Measurements from ENCODE around the gene GNG7. TPM values are rescaled to one million over a fixed set of nuclear protein-coding genes. Genes with fewer than 3 reads are reported as not detected.
"Not testable (repeated sequence)": the region's sequence is repeated elsewhere in the genome, so short reads cannot be mapped to it uniquely, and the experiment has no call there.

GNG7 gene
- total RNA-seq, 1 donor from 2014 or later, result 1.8 TPM

DNA sequence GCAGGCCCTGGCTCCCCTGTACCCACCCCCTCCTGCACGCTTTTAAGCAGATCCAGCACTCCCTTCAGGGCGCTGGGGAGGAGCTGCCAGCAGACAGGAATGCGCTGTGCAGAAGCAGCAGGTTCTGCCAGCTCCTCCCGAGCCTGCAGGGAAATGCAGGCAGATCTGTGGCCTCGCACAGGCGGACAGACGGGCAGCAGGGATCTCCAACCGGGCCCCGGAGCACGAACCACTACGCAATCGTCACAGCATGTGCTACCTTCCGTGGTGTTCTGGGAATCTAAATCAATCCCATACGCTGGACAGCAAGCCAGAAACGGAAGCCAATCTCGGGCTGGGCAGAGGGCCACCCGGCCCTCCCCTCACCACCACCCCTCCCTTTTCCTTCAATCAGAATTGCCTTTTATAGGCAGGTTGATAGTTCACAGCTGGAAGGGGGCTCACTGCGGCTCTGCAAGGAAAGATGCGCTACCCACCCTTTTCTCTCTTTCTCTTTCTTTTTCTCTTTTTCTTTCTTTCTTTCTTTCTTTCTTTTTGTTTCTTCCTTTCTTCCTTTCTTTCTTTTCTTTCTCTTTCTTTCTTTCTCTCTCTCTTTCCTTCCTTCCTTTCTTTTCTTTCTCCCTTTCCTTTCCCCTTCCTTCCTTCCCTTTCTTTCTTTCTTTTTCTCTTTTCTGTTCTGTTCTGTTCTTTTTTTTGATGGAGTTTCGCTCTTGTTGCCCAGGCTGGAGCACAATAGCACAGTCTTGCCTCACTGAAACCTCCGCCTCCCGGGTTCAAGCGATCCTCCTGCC is 99.9 kb downstream of the GNG7 start:
- DNase-seq (ENCODE audit: low read depth), result peak; percentile 71

DNA sequence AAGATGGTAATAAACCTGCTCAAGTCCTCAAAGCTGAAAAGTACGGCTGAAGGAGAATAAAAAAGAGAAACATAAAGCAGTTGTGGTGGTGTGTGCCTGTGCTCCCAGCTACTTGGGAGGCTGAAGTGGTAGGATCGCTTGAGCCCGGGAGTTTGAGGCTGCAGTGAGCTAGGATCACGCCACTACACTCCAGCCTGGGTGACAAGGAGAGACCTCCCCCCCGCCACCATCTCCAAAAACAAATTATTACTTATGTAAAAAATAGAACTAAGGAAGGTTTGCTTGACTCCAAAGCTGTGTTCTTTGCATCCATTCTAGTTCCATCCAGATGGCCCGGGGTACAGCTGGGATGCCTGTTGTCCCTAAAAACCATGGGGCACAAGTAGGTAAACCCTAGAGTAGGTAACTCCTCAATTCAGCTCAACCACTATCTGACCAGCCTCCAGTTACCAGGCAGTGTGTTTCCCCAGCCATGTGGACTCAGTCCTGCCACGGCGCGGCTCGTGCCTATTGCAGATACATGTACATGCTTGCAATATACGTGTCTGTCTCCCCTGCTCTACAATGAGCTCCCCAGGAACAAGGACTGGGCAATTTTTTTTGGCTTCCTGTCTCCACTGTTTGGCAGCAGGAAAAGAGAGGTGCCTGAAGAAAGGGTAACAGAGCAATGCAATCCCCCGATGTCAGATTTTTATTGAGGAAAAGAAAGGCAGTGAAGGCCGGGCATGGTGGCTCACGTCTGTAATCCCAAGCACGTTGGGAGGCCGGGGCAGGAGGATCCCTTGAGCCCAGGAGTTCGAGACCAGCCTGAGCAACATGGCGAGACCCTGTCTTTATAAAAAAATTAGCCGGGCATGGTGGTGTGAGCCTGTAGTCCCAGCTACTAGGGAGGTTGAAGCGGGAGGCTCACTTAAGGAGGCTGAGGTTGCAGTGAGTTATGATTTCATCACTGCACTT is 101.3 kb downstream of the GNG7 start:
- DNase-seq (ENCODE audit: low read depth), result no peak

DNA sequence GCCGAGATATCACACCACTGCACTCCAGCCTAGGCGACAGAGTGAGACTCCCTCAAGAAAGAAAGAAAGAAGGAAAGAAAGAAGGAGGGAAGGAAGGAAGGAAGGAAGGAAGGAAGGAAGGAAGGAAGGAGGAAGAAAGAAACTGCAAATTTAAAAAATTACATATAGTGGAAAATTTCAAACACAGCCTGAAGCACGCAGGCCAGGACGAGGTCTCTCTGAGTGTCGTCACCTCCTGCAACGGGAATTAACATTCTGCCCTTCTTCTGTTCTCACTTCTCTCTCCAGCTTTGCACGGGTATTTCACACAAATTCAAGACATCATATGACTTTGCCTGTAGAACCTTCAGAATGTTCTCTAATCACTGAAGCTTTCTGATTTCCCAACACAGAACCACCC is 108.2 kb downstream of the GNG7 start:
- no peak for DNase-seq (ENCODE audit: low read depth)

DNA sequence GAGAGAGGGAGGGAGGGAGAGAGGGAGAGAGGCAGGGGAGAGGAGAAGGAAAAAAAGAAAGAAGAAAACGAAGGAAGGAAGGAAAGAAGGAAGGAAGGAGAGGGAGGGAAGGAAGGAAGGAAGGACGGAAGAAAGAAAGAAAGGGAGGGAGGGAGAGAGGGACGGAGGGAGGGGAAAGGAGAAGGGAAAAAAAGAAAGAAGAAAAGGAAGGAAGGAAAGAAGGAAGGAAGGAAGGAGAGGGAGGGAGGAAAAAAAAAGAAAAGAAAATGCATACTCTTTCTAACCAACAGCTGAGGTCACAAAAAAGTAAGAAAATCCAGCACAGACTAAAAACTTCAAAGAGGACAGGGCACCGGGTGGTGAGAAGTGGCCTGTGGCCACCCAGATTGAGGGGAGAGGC is 109.7 kb downstream of the GNG7 start:
- DNase-seq (ENCODE audit: low read depth), result no peak

DNA sequence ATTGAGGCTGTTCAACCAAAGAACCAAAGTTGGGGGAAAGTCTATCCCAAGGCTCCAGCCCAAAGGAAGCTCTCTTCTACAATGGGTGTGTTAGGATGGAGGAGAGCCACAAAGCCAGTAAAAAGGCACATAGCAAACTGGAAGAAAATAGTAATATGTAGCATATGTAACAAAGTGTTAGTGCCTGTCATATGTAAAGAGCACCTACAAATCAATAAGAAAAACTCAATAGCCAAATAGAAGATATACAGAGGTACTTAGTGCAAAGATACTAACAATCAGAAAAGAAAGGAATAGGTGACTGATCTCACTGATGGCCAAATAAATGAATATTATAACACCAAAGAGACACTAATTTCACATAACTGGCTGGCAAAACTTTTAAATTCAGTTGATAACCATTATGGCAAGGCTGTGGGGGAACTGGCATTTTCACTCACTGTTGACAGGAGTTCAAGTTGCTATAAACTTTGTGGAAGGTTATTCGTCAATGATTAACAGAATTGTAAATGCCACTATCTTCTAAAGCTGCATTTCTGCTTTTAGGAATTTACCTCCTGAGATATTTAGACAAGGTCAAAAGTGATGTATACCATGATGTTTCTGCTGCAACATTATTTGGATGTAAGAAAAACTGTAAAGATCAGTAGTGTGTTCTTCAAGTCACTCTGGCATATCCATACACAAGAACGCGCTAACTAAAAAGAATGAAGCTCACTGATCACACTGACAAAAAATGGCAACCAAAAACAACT is 110.8 kb downstream of the GNG7 start:
- peak; percentile 45 for DNase-seq (ENCODE audit: low read depth)

DNA sequence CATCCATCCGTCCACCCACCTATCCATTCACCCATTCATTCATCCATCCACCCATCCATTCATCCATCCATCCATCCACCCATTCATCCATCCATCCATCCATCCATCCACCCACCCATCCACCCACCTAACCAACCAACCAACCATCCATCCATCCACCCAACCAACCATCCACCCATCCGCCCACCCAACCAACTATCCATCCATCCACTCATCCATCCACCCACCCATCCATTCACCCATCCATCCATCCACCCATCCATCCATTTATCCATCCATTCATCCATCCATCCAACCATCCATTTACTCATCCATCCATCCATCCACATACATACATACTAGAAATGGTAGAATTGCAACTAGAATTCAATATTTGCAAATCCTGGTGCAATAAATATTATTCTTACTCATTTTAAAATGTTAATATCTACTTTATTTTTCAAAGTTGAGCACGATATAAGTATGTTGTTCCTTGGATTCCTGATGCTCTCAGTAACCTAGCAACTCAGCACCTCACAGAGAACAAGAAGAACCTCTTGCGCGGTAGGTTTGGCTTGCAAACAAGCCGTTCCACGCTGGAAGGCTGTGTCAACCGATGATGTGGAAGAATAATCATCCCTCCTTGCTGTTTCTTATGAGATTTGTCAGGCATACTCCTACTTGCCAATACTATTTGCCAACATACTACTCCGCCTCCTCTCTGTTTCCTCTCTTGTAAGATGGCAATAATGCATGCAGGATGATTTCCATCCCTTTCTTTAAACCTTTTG is 111.7 kb downstream of the GNG7 start:
- no peak for DNase-seq (ENCODE audit: low read depth)

DNA sequence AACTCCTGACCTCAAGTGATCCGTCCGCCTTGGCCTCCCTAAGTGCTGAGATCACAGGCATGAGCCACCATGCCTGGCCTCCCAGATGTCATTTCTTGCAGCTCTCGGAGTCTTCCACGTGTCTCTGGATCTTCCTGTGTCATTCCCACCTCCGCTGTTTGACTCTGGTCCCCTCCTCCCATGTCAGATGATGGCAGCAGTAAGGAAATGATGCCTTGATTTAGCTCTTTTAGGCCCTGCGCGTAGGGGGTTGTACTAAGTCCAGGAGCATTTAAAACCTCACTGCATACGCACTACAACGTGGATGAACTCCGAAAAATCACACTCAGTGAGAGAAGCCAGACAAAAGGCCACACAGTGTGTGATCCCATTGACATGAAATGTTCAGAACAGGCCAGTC is 113.1 kb downstream of the GNG7 start:
- DNase-seq (ENCODE audit: low read depth), result no peak

DNA sequence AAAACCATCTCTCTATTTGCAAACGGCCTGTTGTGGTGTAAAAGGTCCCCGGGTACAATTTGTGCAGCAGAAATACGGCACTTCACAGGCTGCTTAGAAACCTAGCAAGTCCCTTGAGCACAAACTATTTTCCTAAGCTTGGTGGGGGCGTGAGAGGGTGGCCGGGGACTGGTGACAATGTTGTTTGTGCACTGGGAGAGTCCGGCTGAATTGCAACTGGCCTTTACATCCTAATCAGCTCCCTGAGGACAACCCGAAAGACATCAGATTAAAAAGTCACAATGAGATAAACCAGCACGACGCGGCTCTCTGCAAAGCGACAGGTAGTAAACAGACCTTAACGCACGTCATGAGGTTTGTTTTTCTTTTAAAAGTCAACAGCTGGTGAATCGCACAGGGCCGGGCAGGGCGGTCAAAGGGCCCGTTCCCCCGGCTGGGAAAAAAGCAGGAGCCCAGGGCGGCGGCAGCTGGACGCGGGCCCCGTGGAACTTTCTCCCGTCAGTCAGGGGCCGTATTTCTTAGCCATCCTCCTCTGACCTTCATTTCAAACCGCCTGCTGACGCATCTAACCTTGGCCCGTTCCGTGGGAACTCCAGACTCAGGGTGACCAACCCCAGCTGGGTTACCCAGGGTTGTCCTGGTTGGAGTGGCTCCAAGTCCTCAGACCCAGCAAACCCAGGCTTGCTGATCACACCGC is 114.3 kb downstream of the GNG7 start:
- peak; percentile 55 for DNase-seq (ENCODE audit: low read depth)

DNA sequence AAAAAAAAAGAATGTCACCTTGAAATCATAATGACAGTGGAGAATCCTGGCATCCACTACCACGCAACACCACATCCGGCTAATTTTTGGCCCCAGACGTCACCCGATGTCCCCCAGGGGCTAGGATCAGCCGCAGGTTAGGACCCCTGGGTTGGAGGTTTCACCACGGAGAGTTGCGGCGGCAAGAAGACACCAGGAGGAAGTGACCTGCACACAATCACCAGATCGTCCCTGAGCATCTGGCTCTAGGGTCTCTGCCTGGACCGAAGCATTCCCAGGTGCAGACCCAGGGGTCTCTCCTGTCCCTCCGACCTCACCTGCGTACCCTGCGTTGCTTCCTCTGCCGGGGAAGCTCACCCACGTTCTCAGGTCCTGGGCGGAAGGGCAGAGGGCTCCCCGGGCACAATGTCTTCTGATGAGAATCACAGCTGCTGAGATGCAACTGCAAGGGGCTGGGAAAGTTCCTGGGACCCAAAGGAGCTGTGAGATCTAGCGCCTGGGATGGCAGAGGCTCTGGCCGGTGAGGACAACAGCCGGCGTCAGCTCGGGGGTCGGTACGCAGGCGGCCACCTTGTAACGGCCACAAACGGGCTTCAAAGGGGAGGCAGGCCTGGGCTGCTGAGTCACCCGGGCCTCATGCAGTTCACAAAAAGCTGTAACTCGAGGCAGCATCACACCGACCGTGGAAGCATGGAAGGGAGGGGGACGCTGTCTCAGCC is 115.3 kb downstream of the GNG7 start:
- no peak for DNase-seq (ENCODE audit: low read depth)

DNA sequence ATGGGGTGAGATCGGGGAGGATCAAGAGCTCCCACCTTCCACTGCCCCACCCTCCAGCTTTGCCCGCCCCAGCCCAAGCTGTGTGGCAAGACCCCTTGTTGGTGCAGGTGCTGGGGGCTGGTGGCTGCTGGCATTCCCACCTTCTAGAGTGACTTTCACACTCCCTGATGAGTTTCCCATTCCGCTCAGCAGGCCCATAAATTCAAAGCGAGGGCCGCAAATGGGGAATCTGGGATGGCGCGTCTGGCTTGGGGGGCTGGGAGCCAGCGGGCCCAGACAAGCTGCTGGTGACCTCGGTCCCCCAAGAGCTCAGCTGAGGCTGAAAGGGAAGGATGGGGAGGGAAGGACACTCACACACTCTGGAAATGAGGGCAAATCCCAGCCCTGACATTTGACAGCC is 116.3 kb downstream of the GNG7 start:
- DNase-seq (ENCODE audit: low read depth), result no peak

DNA sequence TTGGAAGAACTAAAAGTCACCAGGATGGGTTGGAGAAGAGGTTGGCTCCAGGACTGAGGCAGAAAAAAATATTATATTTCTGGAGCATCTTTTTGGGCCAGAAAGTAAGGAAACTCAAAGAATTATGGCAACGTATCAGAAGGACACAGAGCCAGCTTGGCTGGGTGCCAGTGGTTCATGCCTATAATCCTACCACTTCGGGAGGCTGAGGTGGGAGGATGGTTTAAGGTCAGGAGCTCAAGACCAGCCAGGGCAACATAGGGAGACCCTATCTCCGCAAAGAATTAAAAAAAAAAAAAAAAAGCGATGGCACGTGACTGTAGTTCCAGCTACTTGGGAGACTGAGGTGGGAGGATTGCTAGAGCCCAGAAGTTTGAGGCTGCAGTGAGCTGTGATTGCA is 118.5 kb downstream of the GNG7 start:
- DNase-seq (ENCODE audit: low read depth), result no peak

DNA sequence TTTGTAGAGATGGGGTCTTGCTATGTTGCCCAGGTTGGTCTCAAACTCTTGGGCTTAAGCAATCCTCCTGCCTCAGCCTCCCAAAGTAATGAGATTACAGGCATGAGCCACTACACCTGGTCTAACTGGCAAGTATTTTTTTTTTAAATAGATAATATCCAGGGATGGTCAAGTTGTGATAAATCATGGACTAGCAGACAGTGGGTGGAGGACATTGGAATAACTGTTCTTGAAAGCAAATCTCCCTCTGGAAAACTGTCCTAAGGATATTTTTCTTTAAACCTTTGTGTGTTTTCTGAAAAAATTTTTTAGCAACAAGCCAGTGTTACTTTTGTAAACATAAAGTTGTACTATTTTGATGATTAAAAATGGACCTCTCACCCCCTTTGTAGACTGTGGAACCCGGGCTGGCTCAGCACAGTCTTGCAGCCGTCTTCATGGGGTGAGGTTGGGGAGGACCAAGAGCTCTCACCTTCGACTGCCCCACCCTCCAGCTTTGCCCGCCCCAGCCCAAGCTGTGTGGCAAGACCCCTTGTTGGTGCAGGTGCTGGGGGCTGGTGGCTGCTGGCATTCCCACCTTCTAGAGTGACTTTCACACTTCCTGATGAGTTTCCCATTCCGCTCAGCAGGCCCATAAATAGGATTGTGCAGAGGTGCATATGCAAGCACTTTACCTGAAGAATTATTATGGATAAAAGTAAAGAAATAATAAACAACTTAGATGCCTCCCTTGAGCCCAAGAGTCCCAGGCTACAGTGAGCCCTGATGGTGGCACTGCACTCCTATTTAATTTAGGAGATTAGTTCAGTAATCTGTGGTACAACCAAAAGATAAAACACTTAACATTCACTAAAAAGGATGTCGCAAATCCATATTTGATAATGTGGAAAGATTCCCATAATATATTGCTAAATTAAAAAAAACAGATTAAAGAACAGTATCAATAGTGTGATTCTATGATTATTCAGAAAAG is 119.2 kb downstream of the GNG7 start:
- no peak for DNase-seq (ENCODE audit: low read depth)

DNA sequence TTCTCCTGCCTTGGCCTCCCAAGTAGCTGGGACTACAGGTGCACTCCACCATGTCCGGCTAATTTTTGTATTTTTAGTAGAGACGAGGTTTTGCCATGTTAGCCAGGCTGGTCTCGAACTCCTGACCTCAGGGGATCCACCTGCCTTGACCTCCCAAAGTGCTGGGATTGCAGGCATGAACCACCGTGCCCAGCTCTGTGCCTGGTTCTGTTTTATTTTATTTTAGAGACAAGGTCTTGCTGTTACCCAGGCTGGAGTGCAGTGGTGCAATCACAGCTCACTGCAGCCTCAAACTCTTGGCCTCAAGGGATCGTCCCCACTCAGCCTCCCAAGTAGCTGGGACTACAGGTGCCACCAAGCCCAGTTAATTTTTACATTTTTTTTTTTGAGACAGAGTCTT is 122.1 kb downstream of the GNG7 start:
- not testable (repeated sequence) for DNase-seq (ENCODE audit: low read depth)

DNA sequence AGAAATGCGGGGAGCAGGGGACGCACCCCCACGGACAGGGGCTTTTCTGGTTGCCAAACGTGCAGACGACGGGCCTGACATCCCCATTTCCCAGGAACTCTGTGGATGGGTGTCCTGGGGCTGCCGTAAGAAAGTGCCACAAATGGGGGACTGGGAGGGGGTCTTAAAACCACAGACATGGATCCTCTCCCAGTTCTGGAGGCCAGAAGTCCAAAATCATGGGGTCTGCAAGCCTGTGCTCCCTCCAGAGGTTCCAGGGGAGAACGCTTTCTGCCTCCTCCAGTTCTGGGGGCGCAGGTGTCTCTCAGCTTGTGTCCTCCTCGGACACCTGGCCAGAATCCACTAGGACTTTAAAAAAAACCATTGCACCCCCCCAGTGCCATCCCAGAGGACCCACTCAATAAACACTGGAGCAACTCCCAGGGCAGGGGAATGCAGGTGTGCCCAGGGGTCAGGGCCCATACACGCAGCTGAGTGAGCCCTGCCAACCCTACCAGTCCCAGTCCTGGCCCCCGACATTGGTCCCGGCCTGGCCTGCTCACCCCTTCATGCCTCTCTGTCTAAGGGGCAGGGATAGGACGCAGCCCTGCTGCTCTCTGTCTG is 122.7 kb downstream of the GNG7 start:
- no peak for DNase-seq (ENCODE audit: low read depth)

DNA sequence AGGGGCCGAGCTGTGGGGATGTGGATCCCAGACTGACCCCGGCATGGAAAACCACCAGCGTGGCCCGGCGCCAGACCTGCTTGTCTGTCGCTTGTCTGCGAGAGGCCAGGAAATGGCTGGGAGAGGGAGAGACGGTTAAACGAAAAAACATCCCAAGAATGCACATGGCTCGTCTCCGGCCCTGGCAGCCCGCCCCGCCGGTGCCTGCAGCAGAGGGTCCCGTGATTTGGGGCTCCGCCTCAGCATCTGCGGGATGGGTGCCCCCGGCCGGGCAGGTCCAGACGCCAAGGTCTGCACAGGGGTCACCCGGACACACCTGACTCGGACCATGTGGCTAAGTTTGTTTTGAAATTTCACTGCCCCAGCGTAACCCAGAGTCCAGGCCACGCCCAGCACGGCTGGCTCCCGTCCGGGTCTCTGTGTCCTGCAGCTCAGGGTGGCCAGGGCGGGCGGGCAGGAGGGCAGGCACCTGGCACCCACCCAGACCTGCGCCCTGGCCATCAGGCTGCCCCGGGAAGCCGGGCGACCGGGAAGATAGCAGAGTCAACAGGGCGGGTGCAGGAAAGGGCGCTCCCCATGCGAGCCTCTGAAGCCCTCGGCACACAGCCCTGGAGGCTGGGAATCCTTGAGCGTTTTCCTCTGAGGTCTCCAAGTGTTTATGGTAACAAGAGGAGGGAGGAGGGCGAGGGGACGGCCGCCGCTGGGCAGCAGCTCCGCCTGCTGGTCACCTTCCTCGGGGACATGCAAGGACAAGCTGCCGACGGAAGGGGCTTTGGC is 123.4 kb downstream of the GNG7 start:
- DNase-seq (ENCODE audit: low read depth), result peak; percentile 85

DNA sequence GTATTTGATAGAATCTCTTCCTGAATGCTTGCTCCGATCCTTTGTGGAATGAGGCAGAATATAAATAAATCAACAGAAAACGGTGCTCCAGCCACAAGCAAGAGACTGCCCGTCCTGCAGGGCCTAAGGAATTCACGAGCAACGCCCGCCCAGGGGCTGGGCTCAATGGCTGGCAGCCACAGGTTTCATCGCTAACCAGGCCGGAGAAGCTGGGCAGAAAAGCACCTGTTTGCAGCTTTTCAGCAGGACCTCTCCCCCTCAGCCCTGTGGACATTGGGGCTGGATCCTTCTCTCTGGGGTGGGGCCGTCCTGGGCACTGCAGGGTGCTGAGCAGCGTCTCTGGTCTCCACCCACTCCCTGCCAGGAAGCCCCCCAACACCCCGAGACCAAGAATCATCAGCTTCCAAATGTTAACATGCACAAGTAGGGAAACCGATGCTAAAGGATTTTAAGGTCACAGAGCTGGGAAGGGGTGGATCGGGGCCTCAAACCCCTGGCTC is 124.1 kb downstream of the GNG7 start:
- peak; percentile 57 for DNase-seq (ENCODE audit: low read depth)

DNA sequence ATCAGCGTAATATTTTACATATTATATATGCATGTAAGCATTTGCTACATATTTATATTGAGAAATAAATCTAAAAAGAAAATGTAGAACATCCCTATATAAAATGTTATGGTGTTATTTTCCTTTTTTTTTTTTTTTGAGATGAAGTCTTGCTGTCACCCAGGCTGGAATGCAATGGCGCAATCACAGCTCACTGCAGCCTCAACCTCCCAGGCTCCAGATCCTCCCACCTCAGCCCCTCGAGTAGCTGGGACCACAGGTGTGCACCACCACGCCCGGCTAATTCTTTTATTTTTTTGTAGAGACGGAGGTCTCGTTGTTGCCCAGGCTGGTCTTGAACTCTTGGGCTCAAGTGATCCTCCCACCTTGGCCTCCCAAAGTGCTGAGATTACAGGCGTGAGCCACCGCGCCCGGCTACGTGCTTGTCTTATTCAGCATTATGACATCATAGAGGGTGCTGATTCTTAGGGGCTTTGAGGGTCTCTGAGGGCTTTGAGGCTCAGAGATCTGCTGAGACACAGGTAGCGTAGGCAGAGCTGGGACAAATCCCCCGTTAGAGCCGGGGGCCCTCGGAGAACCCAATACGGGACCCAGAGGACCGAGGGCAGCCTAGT is 124.7 kb downstream of the GNG7 start:
- no peak for DNase-seq (ENCODE audit: low read depth)
